CD1c-positive myeloid dendritic cell (primary cell): ENCODE data around the gene TNFRSF18.
A peak's percentile ranks its signal among the peaks of the same experiment; 100 is the strongest.
"Not testable (repeated sequence)": the region's sequence is repeated elsewhere in the genome, so short reads cannot be mapped to it uniquely, and the experiment has no call there.

Experiments
- DNase-seq: peaks from one replicate; pipeline ENCODE4 v3.0.0-alpha.2; 2016; ENCODE audit errors: extremely low spot score

TNFRSF18 gene

GRCh38 chr1:1206376-1206965 lies at the start of gene TNFRSF18:
TSS of gene TNFRSF18 (minus strand) at chr1:1206592. CDS start at chr1:1206571, 21 bp downstream.
- DNase-seq, result no peak

- no peak for DNase-seq
Measured at GRCh38 chr1:1255611-1256010, 49.2 kb upstream of the TNFRSF18 start.

GRCh38 chr1:1255078-1255477 lies 48.7 kb upstream of the TNFRSF18 start:
- no peak for DNase-seq

GRCh38 chr1:1254667-1254998 lies 48.2 kb upstream of the TNFRSF18 start:
- no peak for DNase-seq

GRCh38 chr1:1253972-1254666 lies 47.7 kb upstream of the TNFRSF18 start:
- no peak for DNase-seq

GRCh38 chr1:1253314-1253713 lies 46.9 kb upstream of the TNFRSF18 start:
- no peak for DNase-seq

- peak; percentile 16 for DNase-seq
Measured at GRCh38 chr1:1250786-1251284, 44.4 kb upstream of the TNFRSF18 start.

- DNase-seq, result not testable (repeated sequence)
Measured at GRCh38 chr1:1248009-1248913, 41.9 kb upstream of the TNFRSF18 start.

- no peak for DNase-seq
Measured at GRCh38 chr1:1247341-1247913, 41.0 kb upstream of the TNFRSF18 start.

GRCh38 chr1:1246577-1247340 lies 40.4 kb upstream of the TNFRSF18 start, which contains the start of gene C1QTNF12:
TSS of gene C1QTNF12 (minus strand) at chr1:1246722. CDS start at chr1:1246690, 32 bp downstream.
- no peak for DNase-seq

- no peak for DNase-seq
Measured at GRCh38 chr1:1245817-1246576, 39.6 kb upstream of the TNFRSF18 start.

- no peak for DNase-seq
Measured at GRCh38 chr1:1245178-1245816, 38.9 kb upstream of the TNFRSF18 start.

- no peak for DNase-seq
Measured at GRCh38 chr1:1244192-1244811, 37.9 kb upstream of the TNFRSF18 start.

GRCh38 chr1:1243807-1244191 lies 37.4 kb upstream of the TNFRSF18 start:
- DNase-seq, result no peak

- DNase-seq, result no peak
Measured at GRCh38 chr1:1243266-1243660, 36.9 kb upstream of the TNFRSF18 start.

- no peak for DNase-seq
Measured at GRCh38 chr1:1242461-1243265, 36.3 kb upstream of the TNFRSF18 start.

- DNase-seq, result no peak
Measured at GRCh38 chr1:1241588-1242219, 35.3 kb upstream of the TNFRSF18 start.
